Uterus (tissue), 4 donors: ENCODE data around the gene CDT1. TPM values are rescaled to one million over a fixed set of nuclear protein-coding genes. Genes with fewer than 3 reads are reported as not detected.

Experiments
- DNase-seq, 2 donors: peaks; one replicate each; pipeline ENCODE4 v3.0.0-alpha.2; 2019 to 2020
- H3K27ac ChIP-seq, 2 donors: fragments of 200-600 bp; sonication (generic); 1 replicate in 1 of 2; 2 replicates in 1 of 2; pipeline ENCODE4 v1.5.1; 2016 to 2018
- H3K27me3 ChIP-seq, 2 donors: fragments of 200-600 bp; sonication (generic); one replicate each; pipeline ENCODE4 v1.5.1; 2018 to 2019; ENCODE audit warnings: control low read depth in 1 of 2
- H3K36me3 ChIP-seq, 2 donors: fragments of 200-600 bp; sonication (generic); one replicate each; pipeline ENCODE4 v1.5.1; 2019; ENCODE audit warnings: control low read depth in 1 of 2
- H3K4me1 ChIP-seq, 2 donors: fragments of 200-600 bp; sonication (generic); one replicate each; pipeline ENCODE4 v1.5.1; 2018 to 2019; ENCODE audit warnings: control low read depth in 1 of 2
- H3K4me3 ChIP-seq, 2 donors: fragments of 200-600 bp; sonication (generic); 1 replicate in 1 of 2; 2 replicates in 1 of 2; pipeline ENCODE4 v1.5.1; 2018 to 2019; ENCODE audit warnings: mild to moderate bottlenecking in 1 of 2
- H3K9me3 ChIP-seq, 2 donors: fragments of 200-600 bp; sonication (generic); one replicate each; pipeline ENCODE4 v1.5.1; 2019; ENCODE audit warnings: control low read depth in 1 of 2
- POLR2A ChIP-seq, 2 donors: fragments of 450-650 bp; IDR thresholded peaks; one replicate each; pipeline ENCODE4 v1.6.1; 2016; ENCODE audit warnings: antibody characterized with exemption in 2 of 2, mild to moderate bottlenecking in 1 of 2, moderate library complexity in 1 of 2
- intact Hi-C: fragments of 100-400 bp; cut with DNase I; formaldehyde crosslinking; loops from one replicate; pipeline ENCODE4 v1.15.1; 2023; ENCODE audit warnings: low total_unique reads
- total RNA-seq, 4 donors: library from RNA; depleted of rRNA in 3 of 4; stranded (reverse); fragments of >200 nt in 3 of 4; gene quantifications; one replicate each; pipeline versions ENCODE4 v1.1.0 to v1.2.4, GENCODE V29; 2014 to 2023
- TF ChIP-seq, protein P1 (sequence below), 4 experiments: fragments of 200-600 bp in 2 of 4; fragments of 450-650 bp in 2 of 4; sonication (generic) in 2 of 4; IDR thresholded peaks; one replicate each; pipeline ENCODE4 v1.5.1; 2016 to 2019; ENCODE audit warnings: antibody characterized with exemption in 4 of 4, mild to moderate bottlenecking in 2 of 4, moderate library complexity in 1 of 4
- donor health status: DM: yes; HTN: yes; CAD: no.

The CDT1 gene
- total RNA-seq, 4 donors from 2014 or later: 0.34 to 6.6 TPM; not detected in 2

DNA sequence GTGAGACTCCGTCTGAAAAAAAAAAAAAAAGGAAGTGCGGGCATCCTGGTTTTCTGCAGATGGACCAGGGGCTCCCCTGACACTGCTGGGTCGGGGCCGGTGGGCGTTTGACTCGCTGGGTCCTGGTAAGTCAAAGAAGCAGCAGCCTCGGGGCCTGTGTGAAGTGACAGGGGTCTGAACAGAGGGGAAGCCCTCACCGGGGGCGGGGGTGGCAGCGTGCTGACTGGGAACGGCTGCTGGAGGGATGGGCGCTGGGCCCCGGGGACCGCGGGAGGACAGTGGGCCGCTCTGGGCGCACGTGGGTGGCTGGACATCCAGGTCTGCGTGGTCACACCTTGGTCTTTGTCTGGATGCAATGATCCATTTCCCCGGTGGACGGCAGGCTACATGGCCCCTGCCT, 45.0 kb downstream of the CDT1 start:
- H3K4me3 ChIP-seq: no peak overlapping the region
- intact Hi-C loops: no loop called here
- TF ChIP-seq, protein P1, sequence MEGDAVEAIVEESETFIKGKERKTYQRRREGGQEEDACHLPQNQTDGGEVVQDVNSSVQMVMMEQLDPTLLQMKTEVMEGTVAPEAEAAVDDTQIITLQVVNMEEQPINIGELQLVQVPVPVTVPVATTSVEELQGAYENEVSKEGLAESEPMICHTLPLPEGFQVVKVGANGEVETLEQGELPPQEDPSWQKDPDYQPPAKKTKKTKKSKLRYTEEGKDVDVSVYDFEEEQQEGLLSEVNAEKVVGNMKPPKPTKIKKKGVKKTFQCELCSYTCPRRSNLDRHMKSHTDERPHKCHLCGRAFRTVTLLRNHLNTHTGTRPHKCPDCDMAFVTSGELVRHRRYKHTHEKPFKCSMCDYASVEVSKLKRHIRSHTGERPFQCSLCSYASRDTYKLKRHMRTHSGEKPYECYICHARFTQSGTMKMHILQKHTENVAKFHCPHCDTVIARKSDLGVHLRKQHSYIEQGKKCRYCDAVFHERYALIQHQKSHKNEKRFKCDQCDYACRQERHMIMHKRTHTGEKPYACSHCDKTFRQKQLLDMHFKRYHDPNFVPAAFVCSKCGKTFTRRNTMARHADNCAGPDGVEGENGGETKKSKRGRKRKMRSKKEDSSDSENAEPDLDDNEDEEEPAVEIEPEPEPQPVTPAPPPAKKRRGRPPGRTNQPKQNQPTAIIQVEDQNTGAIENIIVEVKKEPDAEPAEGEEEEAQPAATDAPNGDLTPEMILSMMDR (IDR thresholded peaks at IDR 0.05): no peak
- no peak for TF ChIP-seq POLR2A (IDR thresholded peaks at IDR 0.05)
- H3K4me1 ChIP-seq: no peaks in the 10 kb centered on the region
- H3K27me3 ChIP-seq: no peaks in the 10 kb centered on the region
- H3K27ac ChIP-seq: no peak overlapping the region
- H3K9me3 ChIP-seq: no peaks in the 10 kb centered on the region
- DNase-seq: no peak
- no peaks in the 10 kb centered on the region for H3K36me3 ChIP-seq

DNA sequence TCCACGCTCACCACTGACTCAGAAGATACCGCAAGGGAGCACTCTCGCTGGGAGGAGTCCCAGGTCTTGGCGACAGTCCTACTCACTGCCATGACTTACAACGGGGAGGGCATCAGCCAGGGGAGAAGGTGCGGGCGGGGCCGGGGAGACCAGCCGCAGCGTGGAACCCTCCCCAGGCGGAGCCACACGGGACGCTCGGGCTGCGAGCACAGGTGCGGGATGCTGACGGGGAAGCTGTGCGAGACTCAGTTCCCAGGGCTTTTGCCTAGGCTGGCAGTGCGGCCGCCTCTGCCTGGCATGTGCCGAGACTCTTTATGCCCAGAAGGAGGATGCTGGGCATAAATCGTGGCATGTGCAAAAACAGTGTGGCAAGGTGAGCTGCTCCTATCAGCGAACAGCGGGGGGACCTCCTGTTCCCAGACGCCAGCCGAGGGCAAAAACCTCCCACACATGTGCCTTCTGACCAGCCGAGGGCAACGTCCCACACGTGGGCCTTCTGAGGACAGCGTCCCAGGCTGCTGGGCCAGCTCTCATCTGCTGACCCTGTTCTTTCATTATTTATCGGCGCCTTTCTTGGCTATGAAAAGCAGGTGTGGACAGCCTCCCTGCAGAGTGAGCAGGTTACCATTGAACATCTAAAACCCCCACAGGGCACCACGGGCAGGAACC, 47.1 kb downstream of the CDT1 start:
- DNase-seq: no peak
- intact Hi-C loops: no loop called here
- H3K4me3 ChIP-seq: no peak overlapping the region
- no peaks in the 10 kb centered on the region for H3K9me3 ChIP-seq
- no peak for TF ChIP-seq POLR2A (IDR thresholded peaks at IDR 0.05)
- TF ChIP-seq, protein P1 (IDR thresholded peaks at IDR 0.05): no peak
- no peaks in the 10 kb centered on the region for H3K36me3 ChIP-seq
- H3K4me1 ChIP-seq: peaks cover 0 to under 1% of the 10 kb centered on the region in 2 donors
- H3K27ac ChIP-seq: no peak overlapping the region
- H3K27me3 ChIP-seq: no peaks in the 10 kb centered on the region

- no peak overlapping the region for H3K27ac ChIP-seq
- no peak for DNase-seq
- TF ChIP-seq POLR2A (IDR thresholded peaks at IDR 0.05): no peak
- TF ChIP-seq, protein P1 (IDR thresholded peaks at IDR 0.05): no peak
- H3K27me3 ChIP-seq: no peaks in the 10 kb centered on the region
- intact Hi-C loops: no loop called here
- H3K4me3 ChIP-seq: no peak overlapping the region
- H3K4me1 ChIP-seq: peaks cover 0 to 8% of the 10 kb centered on the region in 2 donors
- no peaks in the 10 kb centered on the region for H3K36me3 ChIP-seq
- H3K9me3 ChIP-seq: no peaks in the 10 kb centered on the region
These were observed 48.0 kb downstream of the CDT1 start for GRCh38 chr16:88851616-88852015.

GRCh38 chr16:88853325-88853941, 49.8 kb downstream of the CDT1 start:
- H3K4me1 ChIP-seq: peaks cover 0 to 14% of the 10 kb centered on the region in 2 donors
- no peak for DNase-seq
- no peak overlapping the region for H3K27ac ChIP-seq
- H3K4me3 ChIP-seq: no peak overlapping the region
- TF ChIP-seq POLR2A (IDR thresholded peaks at IDR 0.05): no peak
- TF ChIP-seq, protein P1 (IDR thresholded peaks at IDR 0.05): no peak
- intact Hi-C loops: no loop called here
- H3K9me3 ChIP-seq: no peaks in the 10 kb centered on the region
- H3K27me3 ChIP-seq: no peaks in the 10 kb centered on the region
- no peaks in the 10 kb centered on the region for H3K36me3 ChIP-seq

GRCh38 chr16:88854306-88855111, 50.9 kb downstream of the CDT1 start:
- peaks cover 0 to 17% of the 10 kb centered on the region in 2 donors for H3K4me1 ChIP-seq
- H3K27ac ChIP-seq: no peak overlapping the region
- no peaks in the 10 kb centered on the region for H3K36me3 ChIP-seq
- DNase-seq: no peak
- no peaks in the 10 kb centered on the region for H3K9me3 ChIP-seq
- H3K4me3 ChIP-seq: no peak overlapping the region
- intact Hi-C loops: no loop called here
- TF ChIP-seq, protein P1 (IDR thresholded peaks at IDR 0.05): no peak
- no peak for TF ChIP-seq POLR2A (IDR thresholded peaks at IDR 0.05)
- H3K27me3 ChIP-seq: no peaks in the 10 kb centered on the region
